Measurements from ENCODE around the gene MED27.

MED27 gene

DNA sequence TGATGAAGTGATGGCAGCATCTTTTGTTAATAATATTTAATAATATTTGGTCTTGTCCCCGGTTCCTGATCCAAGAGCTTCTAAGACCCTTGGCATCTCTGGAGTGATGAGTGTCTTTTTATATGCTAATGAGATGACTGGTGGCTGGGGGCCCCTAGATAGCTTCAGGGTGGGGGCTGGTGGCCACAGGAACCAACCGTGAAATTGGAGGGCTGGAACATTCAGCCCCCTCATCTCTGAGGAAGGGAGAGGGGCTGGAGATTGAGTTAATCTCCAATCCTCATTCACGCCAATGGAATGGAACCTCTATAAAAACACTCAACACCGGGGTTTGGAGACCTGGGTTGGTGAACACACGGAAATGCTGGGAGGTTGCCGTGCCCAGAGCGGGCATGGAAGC lies 261.6 kb downstream of the MED27 start:
- no peaks in the 10 kb centered on the region for H3K36me3 ChIP-seq
- H4K20me1 ChIP-seq = peaks cover 0 to 4% (median 0%) of the 10 kb centered on the region in 11 experiments; a peak in 1 of 22 replicates
- H3K27me3 ChIP-seq = no peaks in the 10 kb centered on the region
- H3K9me3 ChIP-seq (replicated peaks in 1 of 11) = no peaks in the 10 kb centered on the region
- no peak overlapping the region for H3K4me3 ChIP-seq
- H3K4me1 ChIP-seq = no peaks in the 10 kb centered on the region; a peak in 1 of 20 replicates
- H3K4me2 ChIP-seq = no peak overlapping the region
- no peak overlapping the region for H3K27ac ChIP-seq
- no peak for TF ChIP-seq Cebpa-rat (IDR thresholded peaks at IDR 0.05)
- H3K9ac ChIP-seq = no peak overlapping the region

DNA sequence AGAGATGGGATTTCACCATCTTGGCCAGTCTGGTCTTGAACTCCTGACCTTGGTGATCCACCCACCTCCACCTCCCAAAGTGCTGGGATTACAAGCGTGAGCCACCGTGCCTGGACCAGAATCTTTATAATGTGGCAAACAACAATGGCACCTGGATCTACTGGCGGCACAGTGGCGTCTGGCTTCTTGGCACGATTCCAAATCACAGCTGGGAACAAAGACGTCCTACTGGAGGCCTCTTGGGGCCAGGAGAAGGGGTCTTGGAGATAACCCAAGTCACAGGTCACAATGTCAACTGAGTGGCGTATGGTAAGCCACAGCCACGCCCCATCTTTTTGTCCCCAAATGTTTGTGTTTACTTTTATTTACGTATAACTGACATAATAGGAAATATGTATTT lies 262.0 kb downstream of the MED27 start:
- TF ChIP-seq Cebpa-rat (IDR thresholded peaks at IDR 0.05) = no peak

DNA sequence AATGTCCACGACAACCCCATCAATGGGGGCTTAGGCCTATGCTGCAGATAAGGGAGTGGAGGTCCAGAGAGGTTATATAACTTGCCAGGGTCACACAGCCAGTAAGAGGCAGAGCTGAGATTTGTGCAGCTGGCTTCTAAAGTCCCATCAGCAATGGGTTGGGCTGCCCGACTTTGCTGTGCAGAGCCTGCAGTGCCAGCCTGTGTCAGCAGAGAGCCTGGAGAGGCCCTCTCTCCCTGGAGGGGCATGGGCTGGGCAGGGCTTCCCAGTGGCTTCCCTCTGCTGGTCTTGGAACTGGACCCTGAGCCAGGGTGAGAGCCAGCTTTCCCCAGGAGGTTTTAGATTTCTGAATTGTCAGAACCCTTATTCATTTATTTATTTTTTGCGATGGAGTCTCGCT lies 262.6 kb downstream of the MED27 start:
- Histone ChIP-seq H3K4me3 (no peak overlapping the region), H3K27me3 (no peaks in the 10 kb centered on the region), H3K4me1 (no peaks in the 10 kb centered on the region; a peak in 1 of 20 replicates), H3K27ac (no peak overlapping the region), H3K9me3 (replicated peaks in 1 of 11) (no peaks in the 10 kb centered on the region), H3K36me3 (no peaks in the 10 kb centered on the region), H4K20me1 (no peaks in the 10 kb centered on the region; a peak in 1 of 22 replicates), H3K4me2 (no peak overlapping the region), H3K9ac (no peak overlapping the region)
- TF ChIP-seq Cebpa-rat (IDR thresholded peaks at IDR 0.05) = no peak

More for the DNA sequence above, 262.0 kb downstream of the MED27 start:
- Histone ChIP-seq H4K20me1 (no peaks in the 10 kb centered on the region; a peak in 1 of 22 replicates), H3K9me3 (replicated peaks in 1 of 11) (no peaks in the 10 kb centered on the region), H3K27ac (no peak overlapping the region), H3K4me1 (no peaks in the 10 kb centered on the region; a peak in 1 of 20 replicates), H3K36me3 (no peaks in the 10 kb centered on the region), H3K4me2 (no peak overlapping the region), H3K9ac (no peak overlapping the region), H3K27me3 (no peaks in the 10 kb centered on the region), H3K4me3 (no peak overlapping the region)

DNA sequence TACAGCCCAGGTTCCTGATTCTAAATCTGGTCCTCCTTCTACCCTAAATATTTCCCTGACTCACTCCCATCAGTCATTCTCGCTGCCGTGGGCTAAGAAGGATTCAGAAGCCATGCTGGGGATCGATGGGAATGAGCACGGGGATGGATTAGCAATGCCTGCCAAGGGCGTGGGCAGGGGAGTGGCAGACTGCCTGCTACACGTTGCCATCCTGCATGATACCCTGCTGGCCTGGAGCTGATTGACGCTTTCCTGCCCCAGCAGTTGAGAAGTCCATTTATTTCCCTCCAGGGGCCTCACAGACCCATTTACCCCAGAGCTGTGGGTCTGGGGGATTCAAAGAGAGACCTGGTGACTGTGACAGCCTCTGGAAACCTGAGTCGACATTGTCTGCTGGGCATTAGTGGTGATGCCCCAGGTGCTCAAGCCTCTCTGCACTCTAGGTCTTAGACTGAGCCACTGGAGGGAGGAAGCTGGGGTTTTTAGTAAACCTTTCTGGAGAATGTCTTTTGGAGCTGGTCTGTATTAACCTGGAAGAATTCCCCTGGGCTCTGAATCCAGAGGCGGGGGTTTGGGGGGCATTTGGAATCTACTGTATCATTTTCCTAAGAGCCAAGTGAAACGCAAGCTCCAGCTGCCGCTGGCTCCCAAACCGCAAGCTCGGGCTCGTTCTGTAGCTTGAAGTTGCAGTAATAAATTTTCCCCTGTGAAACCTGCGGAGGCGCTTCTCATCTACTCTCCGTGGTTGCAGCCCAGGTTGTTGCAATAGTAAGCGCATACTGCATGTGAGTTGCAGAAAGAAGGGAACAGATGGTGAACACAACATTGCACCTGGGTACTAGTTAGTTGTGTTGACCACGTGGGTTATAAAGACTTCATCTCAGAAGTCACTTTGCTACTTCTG lies 263.4 kb downstream of the MED27 start:
- H3K4me1 ChIP-seq = no peaks in the 10 kb centered on the region; a peak in 1 of 20 replicates
- H3K4me3 ChIP-seq = no peak overlapping the region
- H3K36me3 ChIP-seq = no peaks in the 10 kb centered on the region
- H3K9ac ChIP-seq = no peak overlapping the region
- no peak overlapping the region for H3K4me2 ChIP-seq
- H4K20me1 ChIP-seq = no peaks in the 10 kb centered on the region; a peak in 1 of 22 replicates
- no peak for TF ChIP-seq Cebpa-rat (IDR thresholded peaks at IDR 0.05)
- H3K9me3 ChIP-seq (replicated peaks in 1 of 11) = no peaks in the 10 kb centered on the region
- no peak overlapping the region for H3K27ac ChIP-seq
- H3K27me3 ChIP-seq = no peaks in the 10 kb centered on the region

DNA sequence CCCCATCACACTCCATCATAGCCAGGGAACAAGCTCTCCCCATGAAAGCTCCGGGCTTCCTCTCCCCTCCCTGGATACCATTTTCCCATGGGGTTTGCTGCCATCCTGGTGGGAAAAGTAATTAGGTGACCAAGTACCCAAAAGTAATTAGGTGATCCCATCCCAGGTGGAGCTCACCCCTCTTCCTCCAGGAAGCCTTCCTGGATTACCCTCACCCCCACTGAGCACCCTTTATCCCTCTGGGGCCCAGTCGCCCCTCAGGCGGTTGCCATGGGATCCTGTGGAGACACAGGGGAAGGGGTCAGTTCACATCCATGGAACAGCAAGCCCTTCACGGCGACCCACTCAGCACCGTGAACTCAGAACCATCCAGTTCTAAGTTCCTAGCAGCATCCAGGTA lies 265.0 kb downstream of the MED27 start:
- Histone ChIP-seq H3K27me3 (no peaks in the 10 kb centered on the region), H3K9ac (no peak overlapping the region), H4K20me1 (peaks cover 0 to 4% (median 0%) of the 10 kb centered on the region in 11 experiments; a peak in 1 of 22 replicates), H3K27ac (no peak overlapping the region), H3K9me3 (replicated peaks in 1 of 11) (no peaks in the 10 kb centered on the region), H3K4me1 (peaks cover 0 to 3% (median 1%) of the 10 kb centered on the region in 10 experiments; a peak in 6 of 20 replicates), H3K4me3 (no peak overlapping the region), H3K4me2 (no peak overlapping the region), H3K36me3 (no peaks in the 10 kb centered on the region)
- no peak for TF ChIP-seq Cebpa-rat (IDR thresholded peaks at IDR 0.05)

DNA sequence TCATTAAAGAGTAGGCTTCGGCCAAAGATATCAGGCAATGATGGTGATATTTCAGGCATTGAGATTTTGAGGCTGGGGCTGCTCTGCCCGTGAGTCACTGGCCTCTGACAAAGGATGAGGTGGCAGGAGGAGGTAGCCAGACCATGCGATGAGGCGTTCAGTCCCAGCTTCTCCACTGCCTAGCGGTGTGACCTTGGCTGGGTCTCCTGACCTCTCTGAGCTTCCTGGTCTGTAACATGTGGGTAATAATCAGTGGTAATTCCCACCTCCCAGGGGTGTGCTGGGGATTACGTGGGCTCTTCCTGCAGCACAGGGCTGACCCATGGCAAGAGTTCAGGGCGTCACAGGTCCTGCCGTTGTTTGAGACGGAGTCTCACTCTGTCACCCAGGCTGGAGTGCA lies 266.6 kb downstream of the MED27 start:
- Histone ChIP-seq H3K4me2 (no peak overlapping the region), H3K27me3 (no peaks in the 10 kb centered on the region), H4K20me1 (peaks cover 0 to 5% (median 0%) of the 10 kb centered on the region in 11 experiments; a peak in 1 of 22 replicates), H3K9ac (no peak overlapping the region), H3K9me3 (replicated peaks in 1 of 11) (no peaks in the 10 kb centered on the region), H3K27ac (no peak overlapping the region), H3K36me3 (no peaks in the 10 kb centered on the region), H3K4me1 (peaks cover 0 to 7% (median 6%) of the 10 kb centered on the region in 10 experiments; a peak in 7 of 20 replicates), H3K4me3 (no peak overlapping the region)
- TF ChIP-seq Cebpa-rat (IDR thresholded peaks at IDR 0.05) = no peak

DNA sequence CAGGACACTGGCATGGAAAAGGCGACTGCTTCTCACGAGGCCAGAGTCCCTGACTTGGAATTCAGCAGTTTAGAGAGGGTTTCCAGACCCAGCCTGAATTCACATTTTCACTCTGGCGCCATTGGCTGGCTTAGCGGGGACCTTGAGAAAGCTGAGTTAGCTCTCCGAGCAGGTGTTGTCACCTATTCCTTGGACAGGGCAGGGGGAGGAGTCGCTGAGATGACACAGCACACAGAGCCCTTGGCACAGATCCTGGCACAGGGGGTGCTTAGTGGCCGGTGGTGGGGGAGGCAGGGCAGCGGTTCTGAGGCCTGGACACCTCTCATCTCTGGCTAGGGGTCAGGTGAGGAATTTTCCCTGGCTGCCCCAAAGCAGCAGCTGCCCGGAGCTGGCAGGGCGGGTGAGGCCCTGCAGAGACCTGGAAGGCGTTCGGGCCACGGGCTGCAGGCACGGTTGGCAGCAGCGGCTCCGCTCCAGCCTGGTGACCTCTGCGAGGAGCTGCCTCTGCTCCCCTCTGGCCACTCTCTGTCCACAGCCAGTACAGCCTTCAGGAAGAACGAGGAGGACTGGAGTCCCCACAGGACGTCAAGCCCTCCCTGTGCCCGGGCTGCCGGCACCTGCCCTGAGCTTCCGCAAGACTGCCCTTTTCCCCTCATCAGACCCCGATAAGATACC lies 267.4 kb downstream of the MED27 start:
- Histone ChIP-seq H3K27ac (no peak overlapping the region), H3K9me3 (replicated peaks in 1 of 11) (no peaks in the 10 kb centered on the region), H3K4me2 (no peak overlapping the region), H3K9ac (no peak overlapping the region), H3K27me3 (no peaks in the 10 kb centered on the region), H4K20me1 (peaks cover 0 to 5% (median 0%) of the 10 kb centered on the region in 11 experiments; a peak in 1 of 22 replicates), H3K36me3 (no peaks in the 10 kb centered on the region), H3K4me1 (peaks cover 0 to 7% (median 6%) of the 10 kb centered on the region in 10 experiments; a peak in 7 of 20 replicates), H3K4me3 (no peak overlapping the region)
- no peak for TF ChIP-seq Cebpa-rat (IDR thresholded peaks at IDR 0.05)

DNA sequence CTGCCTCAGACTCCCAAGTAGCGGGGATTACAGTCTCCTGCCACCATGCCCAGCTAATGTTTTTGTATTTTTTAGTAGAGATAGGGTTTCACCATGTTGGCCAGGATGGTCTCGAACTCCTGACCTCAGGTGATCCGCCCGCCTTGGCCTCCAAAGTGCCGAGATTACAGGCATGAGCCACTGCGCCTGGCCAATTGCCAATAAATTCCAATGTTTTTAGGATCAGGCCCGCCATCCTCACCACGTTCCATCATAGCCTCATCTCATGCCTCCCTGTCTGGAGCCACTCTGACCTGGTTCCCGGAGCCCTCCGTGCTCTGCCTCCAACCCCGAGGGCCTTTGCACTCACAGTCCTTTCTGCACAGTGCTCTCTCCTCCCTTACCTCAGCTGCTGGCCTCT lies 268.3 kb downstream of the MED27 start:
- no peak overlapping the region for H3K27ac ChIP-seq
- H3K27me3 ChIP-seq = no peaks in the 10 kb centered on the region
- no peaks in the 10 kb centered on the region for H3K36me3 ChIP-seq
- H3K9ac ChIP-seq = no peak overlapping the region
- H4K20me1 ChIP-seq = peaks cover 0 to 5% (median 0%) of the 10 kb centered on the region in 11 experiments; a peak in 1 of 22 replicates
- H3K4me3 ChIP-seq = no peak overlapping the region
- no peak for TF ChIP-seq Cebpa-rat (IDR thresholded peaks at IDR 0.05)
- no peaks in the 10 kb centered on the region for H3K9me3 ChIP-seq (replicated peaks in 1 of 11)
- peaks cover 0 to 7% (median 6%) of the 10 kb centered on the region in 10 experiments; a peak in 7 of 20 replicates for H3K4me1 ChIP-seq
- no peak overlapping the region for H3K4me2 ChIP-seq

All from BLaER1 treated with 17β-estradiol and CSF1 and Interleukin-3, amounts not matched to agents 10 nM and 100 nM (cell line).